ENCODE measurements around the gene ADAMTS2. TPM values are rescaled to one million over a fixed set of nuclear protein-coding genes. Genes with fewer than 3 reads are reported as not detected.

The ADAMTS2 gene
- polyA plus RNA-seq, 3 donors from 2014 or later = 0.03 TPM; not detected in 2

- Mint-ChIP-seq H3K27ac (no peak overlapping the region), H3K9me3 (no peaks in the 10 kb centered on the region), H3K4me3 (no peak overlapping the region), H3K27me3 (ENCODE audit: low read depth in 3 of 3) (peaks cover 0 to 2% (median 2%) of the 10 kb centered on the region in 3 donors), H3K4me1 (no peaks in the 10 kb centered on the region), H3K36me3 (no peaks in the 10 kb centered on the region)
- DNase-seq = no peak
These were observed 82.9 kb downstream of the ADAMTS2 start for GRCh38 chr5:179262126-179262920.

DNA sequence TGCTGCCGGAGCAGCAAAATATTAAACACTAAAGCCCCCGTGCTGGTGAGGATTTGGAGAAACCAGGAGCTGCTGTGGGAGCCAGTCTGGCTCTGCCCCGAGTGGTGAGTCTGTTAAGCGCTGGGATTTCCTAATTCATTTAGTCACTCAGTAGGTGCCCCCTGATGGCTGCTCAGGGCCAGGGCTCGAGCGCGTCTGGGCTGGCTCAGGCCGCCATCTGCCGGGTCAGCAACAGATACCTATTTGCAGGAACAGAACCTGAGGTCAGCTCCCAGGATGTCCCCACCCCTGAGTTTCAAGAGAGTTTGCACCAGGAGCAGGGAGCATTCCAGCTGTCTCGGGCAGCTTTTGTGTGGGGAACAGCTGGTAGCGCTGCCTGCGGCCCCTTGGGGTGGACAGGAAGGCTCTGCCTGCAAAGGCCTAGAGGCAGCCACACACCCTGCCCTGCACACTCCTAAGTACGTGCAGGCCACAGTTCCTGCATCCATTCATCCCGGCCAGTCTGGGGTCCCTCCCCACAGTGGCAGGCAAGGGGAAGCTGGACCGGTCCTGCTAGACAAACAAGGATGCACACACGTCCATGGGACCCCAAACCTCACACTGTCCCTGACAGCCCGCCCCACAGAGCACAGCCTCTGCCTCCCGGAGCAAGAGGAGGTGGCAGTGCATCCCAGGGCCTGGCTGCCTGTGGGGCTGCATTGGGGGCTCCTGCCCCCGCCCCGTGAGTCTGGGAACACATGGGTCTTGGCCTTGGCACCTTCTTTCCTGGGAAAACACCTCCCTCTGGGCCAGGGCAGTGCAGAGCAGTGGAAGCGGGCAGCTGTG, 83.7 kb downstream of the ADAMTS2 start:
- no peak for DNase-seq
- Mint-ChIP-seq H3K27ac (no peak overlapping the region), H3K4me3 (no peak overlapping the region)

GRCh38 chr5:179260324-179261070, 84.8 kb downstream of the ADAMTS2 start:
- Mint-ChIP-seq H3K4me3 (no peak overlapping the region), H3K36me3 (no peaks in the 10 kb centered on the region), H3K27ac (no peak overlapping the region), H3K27me3 (ENCODE audit: low read depth in 3 of 3) (peaks cover 2% of the 10 kb centered on the region in 3 donors), H3K4me1 (no peaks in the 10 kb centered on the region), H3K9me3 (no peaks in the 10 kb centered on the region)
- DNase-seq = no peak

More for the DNA sequence above, 83.7 kb downstream of the ADAMTS2 start:
- Mint-ChIP-seq H3K4me1 (no peaks in the 10 kb centered on the region), H3K27me3 (ENCODE audit: low read depth in 3 of 3) (peaks cover 0 to 2% (median 2%) of the 10 kb centered on the region in 3 donors), H3K9me3 (no peaks in the 10 kb centered on the region), H3K36me3 (no peaks in the 10 kb centered on the region)

- DNase-seq = no peak
- H3K4me1 Mint-ChIP-seq = no peaks in the 10 kb centered on the region
- no peak overlapping the region for H3K27ac Mint-ChIP-seq
- no peaks in the 10 kb centered on the region for H3K9me3 Mint-ChIP-seq
- H3K27me3 Mint-ChIP-seq (ENCODE audit: low read depth in 3 of 3) = peaks cover 2% of the 10 kb centered on the region in 3 donors
- no peaks in the 10 kb centered on the region for H3K36me3 Mint-ChIP-seq
- no peak overlapping the region for H3K4me3 Mint-ChIP-seq
These were observed 85.4 kb downstream of the ADAMTS2 start for GRCh38 chr5:179259731-179260323.

DNA sequence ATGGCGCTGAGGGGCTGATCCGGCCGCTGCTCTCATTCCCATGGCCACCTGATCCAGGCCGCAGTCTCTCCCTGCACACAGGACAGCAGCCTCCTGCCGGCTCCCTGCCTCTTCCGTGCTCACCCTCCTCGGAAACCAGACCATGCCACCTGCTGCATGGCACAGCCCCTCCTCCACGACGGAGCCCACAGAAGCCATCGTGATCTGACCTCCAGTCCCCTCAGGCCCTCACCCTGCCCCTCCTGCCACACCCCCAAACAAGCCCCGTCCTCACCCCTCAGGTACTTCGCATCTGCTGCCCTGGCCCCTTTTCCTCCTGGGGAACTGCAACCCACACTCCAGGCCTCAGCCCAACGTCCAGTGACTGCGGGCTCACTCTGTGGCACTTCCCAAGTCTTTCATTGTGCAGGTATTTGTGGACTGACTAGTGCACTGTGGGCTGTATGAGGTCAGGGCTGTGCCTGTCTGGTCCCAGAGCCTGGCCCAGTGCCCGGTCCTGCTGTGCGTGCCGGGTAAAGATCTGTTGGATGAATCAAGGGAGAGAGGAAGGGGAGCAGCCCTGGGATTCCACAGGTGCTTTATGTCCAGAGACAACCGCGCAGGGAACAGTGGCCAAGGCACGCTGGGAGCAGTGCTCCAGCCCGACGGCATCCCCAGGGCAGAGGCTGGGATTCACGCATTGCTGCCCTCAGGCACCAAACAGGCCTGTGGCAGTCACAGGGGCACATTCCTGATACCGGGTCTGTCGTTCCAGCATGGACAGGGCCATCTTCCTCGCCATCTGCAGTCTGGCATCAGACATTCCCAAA, 86.1 kb downstream of the ADAMTS2 start:
- Mint-ChIP-seq H3K27ac (no peak overlapping the region), H3K4me3 (no peak overlapping the region), H3K27me3 (ENCODE audit: low read depth in 3 of 3) (peaks cover 2% of the 10 kb centered on the region in 3 donors), H3K4me1 (no peaks in the 10 kb centered on the region), H3K9me3 (no peaks in the 10 kb centered on the region), H3K36me3 (no peaks in the 10 kb centered on the region)
- DNase-seq = no peak

- Mint-ChIP-seq H3K4me3 (no peak overlapping the region), H3K9me3 (no peaks in the 10 kb centered on the region), H3K36me3 (no peaks in the 10 kb centered on the region), H3K27ac (no peak overlapping the region), H3K4me1 (no peaks in the 10 kb centered on the region), H3K27me3 (ENCODE audit: low read depth in 3 of 3) (peaks cover 2 to 4% (median 2%) of the 10 kb centered on the region in 3 donors)
- DNase-seq = no peak
These were observed 87.0 kb downstream of the ADAMTS2 start for GRCh38 chr5:179258001-179258921.

GRCh38 chr5:179257176-179257682, 88.0 kb downstream of the ADAMTS2 start:
- no peaks in the 10 kb centered on the region for H3K9me3 Mint-ChIP-seq
- no peak for DNase-seq
- H3K27ac Mint-ChIP-seq = no peak overlapping the region
- H3K4me1 Mint-ChIP-seq = no peaks in the 10 kb centered on the region
- peaks cover 2 to 4% (median 2%) of the 10 kb centered on the region in 3 donors for H3K27me3 Mint-ChIP-seq (ENCODE audit: low read depth in 3 of 3)
- no peak overlapping the region for H3K4me3 Mint-ChIP-seq
- H3K36me3 Mint-ChIP-seq = no peaks in the 10 kb centered on the region

- Mint-ChIP-seq H3K36me3 (no peaks in the 10 kb centered on the region), H3K9me3 (no peaks in the 10 kb centered on the region), H3K27ac (no peak overlapping the region), H3K4me1 (no peaks in the 10 kb centered on the region), H3K27me3 (ENCODE audit: low read depth in 3 of 3) (peaks cover 2 to 6% (median 2%) of the 10 kb centered on the region in 3 donors), H3K4me3 (no peak overlapping the region)
- no peak for DNase-seq
These were observed 88.7 kb downstream of the ADAMTS2 start for GRCh38 chr5:179256328-179257175.

- Mint-ChIP-seq H3K4me3 (no peak overlapping the region), H3K27ac (no peak overlapping the region), H3K9me3 (no peaks in the 10 kb centered on the region), H3K36me3 (no peaks in the 10 kb centered on the region), H3K27me3 (ENCODE audit: low read depth in 3 of 3) (peaks cover 2 to 6% (median 2%) of the 10 kb centered on the region in 3 donors), H3K4me1 (no peaks in the 10 kb centered on the region)
- DNase-seq = no peak
These were observed 89.5 kb downstream of the ADAMTS2 start for GRCh38 chr5:179255527-179256327.

- Mint-ChIP-seq H3K4me1 (no peaks in the 10 kb centered on the region), H3K9me3 (no peaks in the 10 kb centered on the region), H3K27ac (no peak overlapping the region), H3K4me3 (no peak overlapping the region), H3K36me3 (no peaks in the 10 kb centered on the region), H3K27me3 (ENCODE audit: low read depth in 3 of 3) (peaks cover 0 to 6% (median 2%) of the 10 kb centered on the region in 3 donors)
- no peak for DNase-seq
These were observed 90.5 kb downstream of the ADAMTS2 start for GRCh38 chr5:179254638-179255271.
